NCI-H1105 treated with DMSO at 0.1 percent for 48 hours (cell line): Measurements from ENCODE around the gene PTGR3.
"Not testable (repeated sequence)": the region's sequence is repeated elsewhere in the genome, so short reads cannot be mapped to it uniquely, and the experiment has no call there.

ENCODE experiments used
- DNase-seq: peaks from one replicate; lab custom pipeline; 2025; lab: John Stamatoyannopoulos, UW

PTGR3 gene

DNA sequence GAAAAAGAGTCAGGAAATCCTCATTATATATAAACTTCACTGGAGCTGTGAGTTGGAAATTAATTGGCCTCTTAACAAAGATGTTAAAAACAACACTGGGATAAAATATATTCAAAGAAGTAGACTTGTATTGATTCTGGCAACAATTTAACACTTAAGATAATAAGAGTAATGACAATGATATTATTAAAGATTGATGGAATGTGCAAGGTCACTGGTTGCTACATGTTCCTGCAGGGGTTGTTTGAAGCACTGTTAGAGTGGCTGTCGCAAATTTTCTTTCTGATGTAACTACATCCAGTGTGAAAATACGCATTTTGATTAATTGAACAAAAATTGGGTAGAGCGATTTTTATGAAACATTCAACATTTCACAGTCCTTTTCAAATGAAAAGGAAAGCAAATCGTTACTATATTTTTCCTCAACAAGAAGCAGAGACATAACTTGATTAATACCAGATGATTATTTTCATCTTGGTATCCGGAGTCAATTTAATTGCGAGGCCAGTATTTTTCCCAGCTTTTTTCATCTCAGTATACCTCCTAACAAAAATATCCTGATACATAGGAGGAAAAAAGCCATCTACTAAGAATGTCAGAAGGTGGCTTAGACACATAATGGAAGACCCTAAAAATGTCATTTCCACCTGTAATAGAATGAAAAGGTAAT lies 6.1 kb downstream of the PTGR3 start:
- no peak for DNase-seq

DNA sequence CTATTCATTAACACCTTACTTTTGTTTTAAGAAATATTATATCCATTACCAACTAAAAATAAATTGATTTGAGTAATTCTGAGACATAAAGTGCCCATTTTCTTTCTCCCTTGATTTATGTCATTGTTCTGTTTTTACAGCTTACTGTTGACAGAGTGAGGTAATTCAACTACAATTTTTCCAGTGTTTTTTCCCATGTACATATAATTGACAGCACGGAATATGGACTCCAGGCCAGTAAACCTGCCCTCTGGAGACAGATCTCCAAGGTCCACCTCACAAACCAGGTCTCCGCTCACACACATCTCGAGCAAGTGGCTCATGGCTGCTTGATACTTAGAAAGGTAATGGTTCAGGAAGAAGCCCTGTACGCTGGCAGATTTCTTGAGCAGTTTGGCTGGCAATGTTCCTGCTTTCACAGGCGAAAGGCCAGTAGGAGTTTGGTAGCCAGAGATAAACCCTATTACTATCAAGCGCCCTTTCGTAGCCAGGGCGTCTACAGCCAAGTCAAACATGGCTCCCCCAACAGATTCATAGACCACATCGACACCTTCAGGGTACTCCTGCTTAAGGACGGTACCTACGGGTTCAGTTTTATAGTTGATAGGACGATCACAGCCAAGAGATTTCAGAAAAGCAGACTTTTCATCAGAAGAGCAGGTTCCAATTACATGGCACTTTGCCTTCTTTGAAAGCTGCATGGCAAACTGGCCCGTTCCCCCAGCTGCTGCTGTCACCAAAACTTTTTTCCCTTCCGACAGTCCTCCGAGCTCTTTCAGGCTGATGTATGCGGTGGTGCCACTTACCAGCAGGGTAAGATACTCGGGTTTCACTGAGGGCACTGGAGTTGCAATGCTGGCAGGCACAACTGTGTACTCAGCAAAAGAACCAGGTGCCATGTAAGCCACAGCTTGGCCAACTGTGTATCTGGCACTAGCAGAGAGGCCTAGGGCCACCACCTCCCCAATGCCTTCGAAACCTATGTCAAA lies 7.4 kb downstream of the PTGR3 start:
- no peak for DNase-seq

DNA sequence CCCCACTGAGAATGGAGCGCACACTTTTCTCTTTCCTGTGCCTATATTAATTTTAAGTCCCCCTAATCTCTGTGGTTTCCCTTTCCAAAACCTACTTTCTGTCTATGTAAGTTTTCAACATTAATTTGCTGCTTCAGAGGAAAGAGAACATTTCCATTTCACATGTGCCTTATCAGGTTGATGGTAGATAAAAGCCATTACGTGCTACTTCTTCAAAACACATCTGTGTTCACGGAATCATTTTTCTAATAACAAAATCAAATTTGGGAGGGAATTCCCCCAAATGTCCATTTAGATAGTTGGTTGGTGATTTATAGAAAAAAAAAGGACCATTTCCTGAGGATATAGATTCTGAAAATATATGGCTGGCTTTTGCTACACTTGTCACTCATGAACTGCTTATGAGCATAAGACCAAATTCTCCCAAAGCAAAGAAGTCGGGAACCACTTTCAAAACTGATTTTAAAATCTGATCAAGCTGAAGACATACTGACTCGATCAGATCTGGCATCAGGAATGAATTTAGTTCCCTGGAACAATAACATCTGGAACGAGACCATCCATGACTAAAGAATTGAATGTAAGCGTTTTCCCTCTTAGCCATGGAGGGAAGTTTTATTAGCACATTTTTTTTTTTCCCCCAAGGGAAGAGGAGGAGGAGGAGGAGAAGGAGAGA lies 8.2 kb downstream of the PTGR3 start:
- no peak for DNase-seq

DNA sequence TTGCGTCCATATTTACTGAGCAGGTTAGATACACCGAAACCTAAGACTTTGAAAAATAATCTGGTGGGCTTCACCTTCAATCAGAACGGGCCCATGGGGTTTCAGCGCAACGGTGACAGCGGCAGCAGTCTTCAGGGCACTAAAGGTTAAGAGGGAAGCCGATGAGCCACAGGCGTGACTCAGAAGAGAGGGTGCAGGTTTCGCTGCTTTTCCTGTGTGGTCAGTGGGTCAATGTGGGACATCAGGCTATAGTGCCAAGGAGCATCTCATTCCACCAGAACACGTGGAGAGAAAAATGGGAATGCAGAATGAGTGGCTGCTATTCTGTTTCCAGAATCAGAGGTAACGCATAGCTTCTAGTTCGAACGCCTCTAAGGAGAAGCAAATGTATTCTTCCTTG lies 8.9 kb downstream of the PTGR3 start:
- no peak for DNase-seq

DNA sequence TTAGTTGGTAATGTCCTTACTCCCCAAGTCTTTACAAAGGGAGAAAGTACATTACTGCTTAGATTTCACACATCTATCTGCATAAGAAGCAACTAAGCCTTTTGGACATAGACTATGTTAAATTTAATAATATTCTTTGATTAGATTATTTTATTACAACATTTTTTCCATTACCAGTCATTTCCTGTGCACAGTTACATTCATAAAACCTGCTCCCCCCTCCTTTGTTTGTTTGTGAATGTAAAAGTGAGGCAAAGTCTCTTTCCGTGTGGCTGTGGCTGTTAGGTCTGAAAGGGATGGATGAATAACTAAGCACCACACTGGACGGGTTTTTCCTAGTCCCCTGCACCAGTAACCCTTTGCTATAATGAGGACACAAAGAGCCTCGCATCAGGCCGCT lies 9.6 kb downstream of the PTGR3 start:
- DNase-seq, result no peak

DNA sequence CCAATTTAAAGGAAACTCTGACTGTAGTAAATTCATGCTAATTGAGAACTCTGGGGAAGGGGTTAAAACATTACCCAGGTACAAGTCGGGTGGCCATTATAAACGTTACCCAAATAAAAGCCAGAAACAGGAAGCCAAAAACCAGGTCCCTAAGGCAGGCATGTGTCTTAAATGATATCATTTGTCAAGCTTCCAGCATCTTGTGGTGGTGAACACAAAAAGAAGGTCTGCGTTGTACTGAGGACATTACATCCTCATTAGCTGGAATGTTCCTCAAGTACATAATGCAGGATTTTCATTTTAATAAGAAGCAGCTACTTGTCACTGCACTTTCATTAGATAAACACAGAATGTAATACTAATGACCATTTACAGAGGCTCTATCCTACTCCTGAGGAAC lies 10.9 kb downstream of the PTGR3 start:
- no peak for DNase-seq

DNA sequence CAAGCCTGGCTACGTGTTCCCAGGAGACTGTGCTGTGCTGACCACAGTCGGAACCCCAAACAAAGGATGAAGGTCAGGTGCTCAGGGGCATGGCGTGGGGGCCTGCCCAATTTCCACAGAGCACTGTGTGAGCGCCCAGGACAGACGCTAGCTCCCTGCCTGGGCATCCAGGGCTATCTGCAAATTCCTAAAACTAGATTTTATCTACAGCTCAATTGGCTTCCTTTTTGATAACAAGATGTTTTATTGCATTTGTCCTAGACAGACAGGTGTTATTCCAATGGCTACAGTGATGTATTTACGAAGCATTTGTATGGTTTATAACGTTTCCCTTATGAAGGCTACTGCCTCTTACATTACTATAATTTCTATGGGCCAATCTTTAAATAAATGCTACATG lies 16.0 kb downstream of the PTGR3 start:
- no peak for DNase-seq

DNA sequence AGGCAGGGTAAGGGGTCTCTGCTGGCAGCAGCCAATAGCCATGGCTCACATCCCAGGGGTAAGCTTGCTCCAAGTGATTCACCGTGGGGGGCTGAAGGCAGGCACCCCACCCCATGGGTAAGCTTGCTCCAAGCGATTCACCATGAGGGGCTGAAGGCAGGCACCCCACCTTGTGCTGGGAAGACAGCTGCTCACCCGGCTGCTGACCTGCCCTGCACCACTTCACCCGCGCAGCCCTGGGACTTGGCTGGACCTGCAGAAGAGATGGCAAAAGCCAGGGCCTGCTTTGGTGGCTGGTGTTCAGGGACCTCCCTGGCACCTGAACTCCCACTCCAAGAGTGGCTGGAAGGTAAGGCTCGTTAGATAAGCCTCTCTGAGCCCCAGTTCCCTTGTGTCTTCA lies 19.2 kb downstream of the PTGR3 start:
- no peak for DNase-seq

DNA sequence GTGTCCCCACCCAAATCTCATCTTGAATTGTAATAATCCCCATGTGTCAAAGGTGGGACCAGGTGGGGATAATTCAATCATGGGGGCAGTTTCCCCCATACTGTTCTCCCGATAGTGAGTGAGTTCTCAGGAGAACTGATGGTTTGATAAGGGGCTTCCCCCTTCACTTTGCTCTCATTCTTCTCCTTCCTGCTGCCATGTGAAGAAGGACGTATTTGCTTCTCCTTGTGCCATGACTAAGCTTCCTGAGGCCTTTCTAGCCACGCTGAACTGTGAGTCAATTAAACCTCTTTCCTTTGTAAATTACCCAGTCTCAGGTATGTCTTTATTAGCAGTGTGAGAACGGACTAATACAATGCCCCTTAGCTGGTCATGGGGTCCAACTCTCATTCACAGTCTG lies 21.2 kb downstream of the PTGR3 start:
- not testable (repeated sequence) for DNase-seq

DNA sequence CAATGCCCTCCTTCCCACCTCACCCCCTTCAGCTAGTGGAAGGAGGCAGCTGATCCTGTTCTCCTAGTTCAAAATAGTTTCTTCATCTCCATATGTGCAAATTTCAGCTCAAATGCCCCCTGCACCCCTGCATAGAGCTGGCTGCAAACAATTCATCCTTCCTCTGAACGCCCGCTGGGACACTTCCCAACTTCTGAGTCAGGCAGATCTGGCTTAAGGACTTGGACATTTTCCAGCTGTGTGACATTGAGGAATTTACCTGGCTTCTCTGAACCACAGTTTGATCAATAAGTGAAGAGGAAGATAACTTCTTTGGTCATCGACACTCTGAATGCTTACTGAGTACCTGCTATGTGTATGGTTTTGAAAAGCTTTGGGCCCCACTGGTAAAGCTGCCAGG lies 23.5 kb downstream of the PTGR3 start:
- DNase-seq, result no peak

DNA sequence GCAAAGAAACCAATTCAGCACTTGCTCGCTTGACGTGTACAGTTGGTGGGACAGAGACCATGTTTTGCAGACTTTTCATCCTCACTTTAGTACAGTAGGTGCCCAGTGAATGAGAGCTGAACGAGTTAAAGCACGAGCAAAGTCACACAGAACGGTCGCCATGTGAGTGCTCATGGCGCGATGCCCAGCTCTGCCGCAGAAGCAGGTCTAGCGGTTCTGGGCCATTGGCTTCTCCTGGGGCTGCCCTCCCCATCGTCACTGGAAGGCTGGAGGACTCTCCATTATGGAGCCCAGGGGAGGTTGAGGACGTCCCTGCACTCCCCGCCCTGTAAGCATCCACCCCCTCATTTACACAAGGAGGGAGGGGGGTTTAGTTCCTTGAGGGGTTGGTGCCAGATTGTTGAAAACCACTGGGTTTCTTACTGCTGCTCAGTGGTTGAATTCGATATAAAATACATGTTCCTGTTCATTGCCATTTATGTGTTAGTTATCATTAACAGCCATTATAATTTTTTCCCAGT lies 24.9 kb downstream of the PTGR3 start:
- DNase-seq, result no peak

DNA sequence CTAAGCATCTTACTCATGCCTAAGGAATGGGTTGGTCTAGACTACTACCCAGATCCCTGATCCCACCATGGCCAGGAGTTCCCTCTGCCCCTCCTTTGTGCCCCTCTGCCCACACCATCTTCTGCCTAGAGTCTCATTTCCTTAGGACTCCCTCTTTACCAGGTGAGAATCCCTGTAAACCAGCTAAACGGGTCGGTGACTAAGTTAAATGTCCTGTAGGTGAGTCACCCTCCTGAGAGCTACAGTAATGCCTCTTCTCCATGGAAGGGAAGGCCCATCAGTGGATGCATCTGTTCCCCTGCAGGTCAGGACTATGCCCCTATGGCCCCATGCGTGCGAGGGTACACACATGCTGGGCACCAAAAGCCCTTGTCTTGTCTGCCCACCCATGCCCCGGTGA lies 25.4 kb downstream of the PTGR3 start:
- DNase-seq, result no peak

DNA sequence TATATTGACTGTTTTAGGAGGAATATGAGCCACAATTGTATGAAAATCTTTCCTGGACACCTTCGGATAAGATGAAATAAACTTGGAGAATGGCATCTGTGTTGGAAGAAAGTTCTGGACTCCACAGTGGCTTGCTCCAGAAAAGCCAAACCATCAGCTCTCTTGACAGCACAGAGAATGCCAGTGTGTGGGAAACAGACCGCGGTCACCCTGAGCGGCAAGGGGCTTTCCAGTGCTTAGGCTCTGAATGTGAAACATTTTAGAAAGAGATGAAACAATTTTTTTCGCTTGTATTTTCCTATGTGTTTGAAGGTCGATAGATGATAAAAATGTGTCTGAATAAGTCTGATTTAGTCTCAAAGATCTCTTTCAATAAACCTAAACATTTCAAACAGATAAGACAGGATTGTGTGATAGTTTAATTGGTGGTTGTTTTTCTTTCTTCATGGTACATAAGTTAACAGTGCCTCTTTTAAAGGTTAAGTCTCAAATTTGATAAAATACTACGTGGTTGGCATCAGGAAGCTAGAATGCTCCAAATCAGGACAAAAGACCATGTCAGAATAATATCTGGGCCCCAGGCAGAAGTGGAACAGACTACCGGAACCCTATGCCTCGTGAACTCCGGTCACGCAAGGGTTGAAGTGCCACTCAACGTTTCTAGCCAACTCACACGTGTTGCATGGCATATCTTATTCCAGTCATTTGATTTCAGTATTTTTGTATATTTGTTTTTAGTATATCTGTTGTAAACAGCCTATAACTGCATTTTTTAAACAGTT lies 28.9 kb downstream of the PTGR3 start:
- no peak for DNase-seq

DNA sequence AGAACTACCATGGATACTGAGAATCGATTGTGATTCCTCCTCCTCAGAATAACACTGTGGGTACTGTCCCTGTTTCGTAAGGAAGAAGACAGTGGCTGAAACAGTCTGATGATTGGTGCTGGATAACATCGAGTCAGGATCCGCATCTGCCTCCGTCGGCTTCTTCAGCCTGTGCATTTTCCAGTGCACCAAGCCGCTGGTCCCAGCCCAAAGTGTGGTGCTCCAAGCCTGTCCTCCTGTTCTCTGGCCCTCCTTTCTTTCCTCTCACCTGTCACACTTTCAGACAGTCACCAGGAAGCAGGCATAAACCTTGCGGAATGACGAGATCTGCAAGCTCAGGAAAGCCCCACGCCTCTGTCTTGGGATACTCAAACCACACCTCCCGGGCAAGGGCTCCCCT lies 30.6 kb downstream of the PTGR3 start:
- no peak for DNase-seq

DNA sequence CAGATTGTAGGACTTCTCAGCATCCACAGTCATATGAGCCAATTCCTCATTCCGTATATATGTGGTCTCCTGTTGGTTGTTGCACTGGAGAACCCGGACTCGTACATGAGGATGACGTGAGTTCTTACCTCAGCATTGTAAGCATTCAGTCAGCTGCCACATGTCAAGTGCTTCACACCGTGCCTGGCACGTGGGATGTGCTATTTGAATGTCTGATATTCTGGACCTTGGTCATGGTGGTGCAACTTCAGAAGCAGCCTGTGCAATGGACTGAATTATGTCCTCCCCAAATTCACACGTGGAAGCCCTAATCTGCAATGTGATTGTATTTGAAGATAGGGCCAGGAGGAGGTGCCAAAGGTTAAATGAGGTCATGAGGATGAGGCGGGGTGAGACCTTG lies 32.1 kb downstream of the PTGR3 start:
- no peak for DNase-seq

DNA sequence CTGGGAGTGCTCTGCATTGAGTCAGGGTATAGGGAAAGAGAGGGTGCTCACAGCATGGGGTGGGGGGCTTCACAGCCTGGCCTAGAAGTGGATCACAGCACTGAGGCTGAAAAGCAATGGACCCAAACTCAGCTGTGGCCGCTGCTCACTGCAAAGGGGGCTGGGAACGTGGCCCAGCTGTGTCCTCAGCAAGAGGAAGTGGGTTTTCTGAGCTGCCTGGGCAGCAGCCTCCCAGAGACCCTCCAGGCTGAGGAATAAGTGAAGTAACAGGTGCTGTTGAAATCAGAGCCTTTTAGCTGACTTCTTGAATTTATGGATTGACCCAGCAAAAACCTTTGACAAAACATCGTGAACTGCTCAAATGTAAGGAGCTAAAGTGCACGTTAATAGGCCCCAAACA lies 35.2 kb downstream of the PTGR3 start:
- DNase-seq, result no peak

DNA sequence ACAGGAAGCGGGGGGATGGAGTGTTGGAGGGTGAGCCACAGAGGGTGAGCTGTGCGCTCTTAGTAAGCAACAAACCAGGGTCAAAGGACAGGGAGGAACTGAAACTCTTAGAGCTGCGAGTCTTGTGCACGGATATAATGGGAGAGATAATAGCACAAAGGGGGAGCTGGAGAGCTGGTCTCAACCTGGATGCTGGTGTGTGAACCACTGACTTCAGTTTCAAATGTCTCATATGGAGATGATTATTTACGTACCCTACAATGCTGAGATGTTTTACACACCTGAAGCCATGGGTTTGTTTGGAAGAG lies 35.9 kb downstream of the PTGR3 start:
- no peak for DNase-seq

DNA sequence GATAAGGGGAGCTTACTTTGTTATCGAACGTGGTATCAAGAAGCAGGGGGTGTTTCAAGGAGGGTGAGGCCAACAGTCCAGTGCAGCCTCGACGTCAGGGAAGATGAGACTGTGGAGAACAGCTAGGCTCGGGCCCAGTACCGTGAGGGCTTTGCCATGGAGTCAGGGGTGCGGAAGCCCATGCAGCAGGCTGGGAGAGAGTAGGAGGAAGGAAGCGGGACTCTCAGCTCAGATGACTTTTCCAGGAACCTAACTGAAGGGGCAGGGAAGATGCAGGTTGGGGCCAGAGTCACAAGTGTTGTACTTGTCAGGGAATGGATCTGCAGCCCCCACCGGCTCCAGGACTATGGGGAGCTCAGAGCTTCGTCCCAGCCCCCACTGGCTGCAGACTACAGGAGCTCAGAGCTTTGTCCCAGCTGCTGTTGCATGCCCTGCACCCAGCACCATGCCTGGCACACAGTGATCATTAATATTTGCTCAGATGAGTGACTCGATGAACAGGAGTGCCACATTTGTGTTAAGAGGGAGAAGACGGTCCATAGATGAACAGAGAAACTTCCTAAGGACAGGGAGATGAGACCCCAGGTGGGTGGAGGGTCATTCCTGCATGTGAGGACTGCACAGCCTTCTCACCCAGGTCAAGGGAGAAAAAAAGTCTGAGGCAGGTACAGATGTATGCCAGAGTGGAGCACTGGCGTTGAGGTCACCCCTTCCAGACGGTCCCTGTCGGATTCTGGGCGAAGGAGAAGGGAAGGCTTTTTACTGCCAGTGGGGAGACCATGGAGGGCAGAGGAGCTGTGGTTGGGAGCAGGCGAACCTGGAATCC lies 36.4 kb downstream of the PTGR3 start:
- DNase-seq, result no peak

DNA sequence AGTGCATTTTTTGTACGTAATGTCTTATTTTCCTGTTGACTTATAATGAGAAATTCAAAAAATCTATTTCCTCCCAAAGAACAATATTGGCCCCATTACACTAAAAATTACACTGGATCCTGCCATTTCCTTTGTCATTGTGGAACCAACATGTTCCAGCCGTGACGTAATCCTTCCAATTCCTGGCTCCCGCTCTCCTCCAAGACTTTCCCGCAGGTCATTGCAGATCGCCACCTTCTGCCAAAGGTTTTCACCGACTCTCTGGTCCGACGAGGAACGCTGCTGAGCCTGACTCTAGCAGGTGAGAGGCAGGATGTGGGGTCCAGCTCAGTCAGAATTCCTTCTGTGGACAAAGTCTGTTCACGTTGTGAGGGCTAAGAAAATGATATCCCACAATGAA lies 38.0 kb downstream of the PTGR3 start:
- DNase-seq, result no peak

DNA sequence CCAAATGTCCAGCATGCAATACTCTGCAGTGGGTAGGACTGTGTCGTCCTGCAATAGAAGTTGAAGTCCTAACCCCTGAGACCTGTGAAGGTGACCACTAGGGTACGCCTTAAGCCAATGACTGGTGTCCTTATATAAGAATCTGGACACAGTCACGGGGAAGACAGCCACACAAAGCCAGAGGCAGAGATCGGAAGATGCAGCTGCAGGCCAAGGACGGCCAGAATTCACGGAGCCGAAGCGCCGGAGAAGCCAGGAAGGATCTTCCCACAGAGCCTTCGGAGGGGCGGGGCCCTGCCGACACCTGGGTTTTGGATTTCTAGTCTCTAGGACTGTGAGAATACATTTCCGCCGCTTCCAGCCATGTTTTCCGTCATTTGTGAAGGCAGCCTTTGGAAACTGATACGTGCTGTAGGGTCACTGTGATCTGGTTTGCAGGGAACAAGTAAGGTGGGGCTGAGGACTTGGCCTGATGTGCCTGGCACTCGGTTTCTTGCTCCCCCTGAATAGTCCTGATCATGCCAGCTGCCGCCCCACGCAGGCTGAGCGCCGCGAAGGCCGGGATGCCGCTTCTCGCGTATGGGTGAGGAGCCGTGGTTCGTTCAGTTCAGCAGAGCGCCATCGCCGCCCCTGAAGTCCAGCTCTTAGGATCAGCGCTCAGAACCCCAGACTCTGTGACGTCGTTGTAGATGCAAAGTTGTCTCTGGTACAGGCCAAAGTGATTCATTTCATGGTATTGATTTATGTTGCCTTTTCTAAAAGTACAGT lies 38.7 kb downstream of the PTGR3 start:
- no peak for DNase-seq
